ENCODE results near the gene RASA4B. TPM values are rescaled to one million over a fixed set of nuclear protein-coding genes. Genes with fewer than 3 reads are reported as not detected.

Gene RASA4B
- total RNA-seq, 1 donor from 2014 or later: 6.2 TPM

DNA sequence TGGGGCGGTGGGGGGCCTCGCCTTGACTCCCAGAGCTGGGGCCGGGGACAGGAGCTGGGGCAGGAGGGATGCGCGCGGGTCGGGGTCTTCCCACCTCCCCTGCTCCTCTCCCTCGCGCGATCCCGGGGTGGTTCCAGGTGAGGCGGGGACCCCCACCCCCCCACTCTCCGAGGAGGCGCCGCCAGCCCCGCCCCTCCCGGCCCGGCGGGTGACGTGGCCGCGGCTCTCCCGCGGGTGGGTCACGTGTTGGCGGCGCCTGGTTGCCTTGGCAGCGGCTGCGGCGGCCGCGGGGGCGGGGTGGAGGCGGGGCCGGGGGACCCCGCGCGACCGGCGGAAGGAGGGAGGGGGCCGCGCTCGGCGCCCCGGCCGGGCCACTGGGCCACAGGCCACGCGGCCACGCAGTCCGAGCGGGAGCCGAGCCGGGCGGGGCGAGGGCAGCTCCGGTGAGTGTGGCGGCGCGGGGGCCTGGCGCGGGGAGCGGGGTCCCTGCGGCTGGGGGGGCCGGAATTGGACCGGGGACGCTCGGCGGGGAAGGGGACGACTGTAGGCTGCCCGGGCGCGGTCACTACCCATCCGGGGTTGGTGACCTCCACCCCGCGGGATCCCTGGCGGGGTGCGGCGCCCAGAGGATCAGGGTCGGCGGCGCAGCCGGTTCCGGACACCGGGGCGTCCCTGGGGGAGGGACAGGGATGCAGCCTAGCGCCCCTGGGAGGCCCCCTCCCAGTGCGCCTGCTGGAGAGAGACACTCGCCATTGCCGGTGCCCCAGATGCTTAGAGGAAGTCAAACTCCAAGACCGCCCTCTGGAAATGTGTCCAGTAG lies 84.1 kb downstream of the RASA4B start, which contains the start of gene ORAI2:
Gene ORAI2 (plus strand): TSS at position 357 of the 820 bp plus-strand sequence. CDS start 5,382 bp downstream, outside the sequence.
- Mint-ChIP-seq H3K36me3 (ENCODE audit: low read depth, unreplicated experiment) (peaks cover 11% of the 10 kb centered on the region), H3K27me3 (ENCODE audit: unreplicated experiment) (peaks cover 15% of the 10 kb centered on the region), H3K4me1 (ENCODE audit: unreplicated experiment) (peaks cover 14% of the 10 kb centered on the region), H3K27ac (ENCODE audit: unreplicated experiment) (peak within 1 kb of the TSS; percentile 75), H3K4me3 (ENCODE audit: unreplicated experiment) (peak within 1 kb of the TSS; percentile 91), H3K9me3 (ENCODE audit: unreplicated experiment) (no peaks in the 10 kb centered on the region)
- peak; percentile 85 for DNase-seq (ENCODE audit: low spot score)
- TF ChIP-seq, protein P1, sequence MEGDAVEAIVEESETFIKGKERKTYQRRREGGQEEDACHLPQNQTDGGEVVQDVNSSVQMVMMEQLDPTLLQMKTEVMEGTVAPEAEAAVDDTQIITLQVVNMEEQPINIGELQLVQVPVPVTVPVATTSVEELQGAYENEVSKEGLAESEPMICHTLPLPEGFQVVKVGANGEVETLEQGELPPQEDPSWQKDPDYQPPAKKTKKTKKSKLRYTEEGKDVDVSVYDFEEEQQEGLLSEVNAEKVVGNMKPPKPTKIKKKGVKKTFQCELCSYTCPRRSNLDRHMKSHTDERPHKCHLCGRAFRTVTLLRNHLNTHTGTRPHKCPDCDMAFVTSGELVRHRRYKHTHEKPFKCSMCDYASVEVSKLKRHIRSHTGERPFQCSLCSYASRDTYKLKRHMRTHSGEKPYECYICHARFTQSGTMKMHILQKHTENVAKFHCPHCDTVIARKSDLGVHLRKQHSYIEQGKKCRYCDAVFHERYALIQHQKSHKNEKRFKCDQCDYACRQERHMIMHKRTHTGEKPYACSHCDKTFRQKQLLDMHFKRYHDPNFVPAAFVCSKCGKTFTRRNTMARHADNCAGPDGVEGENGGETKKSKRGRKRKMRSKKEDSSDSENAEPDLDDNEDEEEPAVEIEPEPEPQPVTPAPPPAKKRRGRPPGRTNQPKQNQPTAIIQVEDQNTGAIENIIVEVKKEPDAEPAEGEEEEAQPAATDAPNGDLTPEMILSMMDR (IDR thresholded peaks at IDR 0.05; ENCODE audit: unreplicated experiment): no peak

Small RNA genes lying within 50 kb of the gene (microRNA-seq; reads per million reads assigned to microRNA genes)
- gene MIR4467 (ENCODE audit: unreplicated experiment) (5.2 reads per million, percentile 50 among the genes with 10 or more reads in this experiment), gene MIR5090 (ENCODE audit: unreplicated experiment) (3.5 reads per million, percentile 41 among the genes with 10 or more reads in this experiment)

Other genes with a start within 250 kb of the RASA4B start
- gene SH2B2, start 230.9 kb downstream of the RASA4B start, total RNA-seq (ENCODE audit: unreplicated experiment): 2.6 TPM
- not detected for gene SPDYE6, start 161.3 kb downstream of the RASA4B start, total RNA-seq (ENCODE audit: unreplicated experiment)
- gene PRKRIP1, start 121.4 kb downstream of the RASA4B start, total RNA-seq (ENCODE audit: unreplicated experiment): 41.3 TPM
- 39.3 TPM for gene ORAI2, start 84.2 kb downstream of the RASA4B start, total RNA-seq (ENCODE audit: unreplicated experiment)
- gene ALKBH4, start 52.9 kb downstream of the RASA4B start, total RNA-seq (ENCODE audit: unreplicated experiment): 11.5 TPM
- 30.3 TPM for gene LRWD1, start 52.8 kb downstream of the RASA4B start, total RNA-seq (ENCODE audit: unreplicated experiment)
- 48.1 TPM for gene POLR2J, start 38.9 kb downstream of the RASA4B start, total RNA-seq (ENCODE audit: unreplicated experiment)
- gene UPK3BL2, start 25.9 kb upstream of the RASA4B start, total RNA-seq (ENCODE audit: unreplicated experiment): 9.3 TPM
- not detected for gene SPDYE2, start 33.4 kb upstream of the RASA4B start, total RNA-seq (ENCODE audit: unreplicated experiment)
- gene POLR2J3, start 54.8 kb upstream of the RASA4B start, total RNA-seq (ENCODE audit: unreplicated experiment): 22.0 TPM
- 20.4 TPM for gene RASA4, start 99.0 kb upstream of the RASA4B start, total RNA-seq (ENCODE audit: unreplicated experiment)
- 17.4 TPM for gene UPK3BL1, start 125.0 kb upstream of the RASA4B start, total RNA-seq (ENCODE audit: unreplicated experiment)
- not detected for gene SPDYE2B, start 132.5 kb upstream of the RASA4B start, total RNA-seq (ENCODE audit: unreplicated experiment)
- gene POLR2J2, start 153.9 kb upstream of the RASA4B start, total RNA-seq (ENCODE audit: unreplicated experiment): 9.4 TPM
- 2.7 TPM for gene FAM185A, start 231.2 kb upstream of the RASA4B start, total RNA-seq (ENCODE audit: unreplicated experiment)